Measurements from ENCODE around the gene HLCS. TPM values are rescaled to one million over a fixed set of nuclear protein-coding genes. Genes with fewer than 3 reads are reported as not detected.
A peak's percentile ranks its signal among the peaks of the same experiment; 100 is the strongest.

HLCS gene
- polyA plus RNA-seq, 4 donors, result 2.7 to 13.7 (median 4.9) TPM

- FAIRE-seq, result no peak
- Histone ChIP-seq H3K27me3 (ENCODE audit: control insufficient read depth in 3 of 3, insufficient read depth in 3 of 3, low read length in 3 of 3) (no peaks in the 10 kb centered on the region), H3K4me1 (ENCODE audit: control insufficient read depth in 3 of 3, insufficient read depth in 2 of 3, low read depth in 1 of 3, low read length in 2 of 3) (no peaks in the 10 kb centered on the region), H3K36me3 (ENCODE audit: control insufficient read depth in 3 of 3, insufficient read depth in 2 of 3, low read depth in 1 of 3, low read length in 3 of 3) (peaks cover 0 to 20% (median 0%) of the 10 kb centered on the region in 3 donors), H3K9me3 (ENCODE audit: control insufficient read depth in 2 of 2, insufficient read depth in 1 of 2, low read depth in 1 of 2, low read length in 1 of 2) (no peaks in the 10 kb centered on the region), H3K27ac (ENCODE audit: low read depth in 1 of 3, low read length in 2 of 3) (no peak overlapping the region), H3K4me3 (ENCODE audit: low read depth in 1 of 3, low read length in 3 of 3) (no peak overlapping the region)
- DNase-seq, result no peak
- WGBS, 3 donors, result 76 to 87% (median 84%) methylated on average over 7 of the region's 7 CpGs
These were observed 209.9 kb downstream of the HLCS start for GRCh38 chr21:36756527-36756926.

DNA sequence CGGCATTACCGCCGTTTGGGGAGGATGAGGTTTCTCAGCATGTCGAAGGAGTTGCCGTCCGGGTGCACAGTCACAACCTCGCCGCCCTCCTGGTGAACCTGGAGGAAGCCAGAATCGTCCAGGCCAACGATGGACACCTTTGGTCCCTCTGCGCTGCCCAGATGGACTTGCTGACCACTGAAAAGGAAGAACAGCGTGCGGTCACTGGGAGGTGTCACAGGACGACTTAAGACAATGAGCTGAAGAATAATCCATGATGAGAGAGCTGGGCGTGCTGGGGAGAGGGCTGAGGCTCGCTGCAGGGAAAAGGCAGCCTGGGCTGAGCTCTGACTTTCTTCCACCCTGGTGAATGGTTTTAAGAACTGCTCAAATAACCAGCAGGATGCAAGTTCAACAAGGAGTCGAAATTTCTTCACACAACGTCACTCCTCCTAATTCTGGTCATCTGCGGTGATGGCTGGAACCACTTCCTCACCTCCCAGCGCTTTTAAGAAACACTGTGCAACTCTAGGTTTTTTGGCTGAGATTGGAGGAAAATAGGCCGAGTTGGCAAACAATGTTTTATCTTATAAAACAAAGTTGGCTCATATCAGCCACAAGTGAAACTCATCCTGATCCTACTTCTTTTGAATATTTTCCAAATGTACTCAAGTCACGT is 212.1 kb downstream of the HLCS start:
- FAIRE-seq, result no peak
- DNase-seq, result no peak

DNA sequence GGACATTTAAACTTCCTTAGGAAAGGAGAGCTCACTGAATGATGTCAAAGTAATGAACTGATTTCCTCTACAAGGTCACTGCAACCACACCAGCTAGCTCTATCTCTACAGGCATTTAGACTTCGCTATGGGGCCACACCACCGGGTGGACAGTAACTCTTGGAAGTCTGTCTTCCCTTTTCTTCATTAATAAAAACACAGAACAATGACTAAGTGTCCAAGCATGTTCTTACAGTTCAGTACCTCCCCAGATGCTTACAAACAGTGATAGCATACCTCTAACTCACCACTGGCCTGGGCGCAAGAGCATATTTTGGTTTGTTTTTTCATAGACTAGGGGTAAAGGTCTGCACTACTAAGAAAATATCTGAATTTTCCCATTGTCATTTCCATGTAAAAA is 212.9 kb downstream of the HLCS start:
- FAIRE-seq (no peak), DNase-seq (no peak)
- WGBS, 3 donors, result 88 to 94% (median 92%) methylated on average over 3 of the region's 3 CpGs
- no peak overlapping the region for H3K27ac ChIP-seq (ENCODE audit: low read depth in 1 of 3, low read length in 2 of 3)
- peaks cover 0 to 6% (median 0%) of the 10 kb centered on the region in 3 donors for H3K27me3 ChIP-seq (ENCODE audit: control insufficient read depth in 3 of 3, insufficient read depth in 3 of 3, low read length in 3 of 3)
- H3K9me3 ChIP-seq (ENCODE audit: control insufficient read depth in 2 of 2, insufficient read depth in 1 of 2, low read depth in 1 of 2, low read length in 1 of 2), result no peaks in the 10 kb centered on the region
- H3K4me3 ChIP-seq (ENCODE audit: low read depth in 1 of 3, low read length in 3 of 3), result no peak overlapping the region
- peaks cover 0 to 14% (median 0%) of the 10 kb centered on the region in 3 donors for H3K36me3 ChIP-seq (ENCODE audit: control insufficient read depth in 3 of 3, insufficient read depth in 2 of 3, low read depth in 1 of 3, low read length in 3 of 3)
- H3K4me1 ChIP-seq (ENCODE audit: control insufficient read depth in 3 of 3, insufficient read depth in 2 of 3, low read depth in 1 of 3, low read length in 2 of 3), result no peaks in the 10 kb centered on the region

More for the DNA sequence above, 212.1 kb downstream of the HLCS start:
- Histone ChIP-seq H3K4me1 (ENCODE audit: control insufficient read depth in 3 of 3, insufficient read depth in 2 of 3, low read depth in 1 of 3, low read length in 2 of 3) (no peaks in the 10 kb centered on the region), H3K4me3 (ENCODE audit: low read depth in 1 of 3, low read length in 3 of 3) (no peak overlapping the region), H3K36me3 (ENCODE audit: control insufficient read depth in 3 of 3, insufficient read depth in 2 of 3, low read depth in 1 of 3, low read length in 3 of 3) (peaks cover 0 to 20% (median 0%) of the 10 kb centered on the region in 3 donors), H3K27me3 (ENCODE audit: control insufficient read depth in 3 of 3, insufficient read depth in 3 of 3, low read length in 3 of 3) (no peaks in the 10 kb centered on the region), H3K9me3 (ENCODE audit: control insufficient read depth in 2 of 2, insufficient read depth in 1 of 2, low read depth in 1 of 2, low read length in 1 of 2) (no peaks in the 10 kb centered on the region), H3K27ac (ENCODE audit: low read depth in 1 of 3, low read length in 2 of 3) (no peak overlapping the region)
- 91 to 95% (median 94%) methylated on average over 22 of the region's 22 CpGs for WGBS, 3 donors

DNA sequence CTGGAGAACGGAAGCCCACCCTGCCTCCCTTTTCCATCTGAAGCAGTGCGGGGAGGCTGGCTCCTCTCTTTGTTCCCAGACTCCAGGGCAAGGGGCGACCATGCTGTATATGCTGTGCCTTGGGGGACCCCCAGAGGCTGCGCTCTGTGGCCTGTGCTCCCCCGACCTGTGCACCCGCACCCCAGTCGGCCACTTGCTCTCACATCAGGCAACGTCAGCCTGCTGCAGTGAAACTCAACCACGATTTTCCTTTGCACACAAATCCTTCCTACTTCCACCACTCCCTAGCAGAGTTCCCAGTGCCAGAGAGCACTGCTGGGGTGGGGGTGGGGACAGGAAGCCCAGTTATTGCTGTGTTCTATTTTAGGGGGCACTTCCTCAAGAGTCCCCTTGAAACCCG is 215.1 kb downstream of the HLCS start:
- Histone ChIP-seq H3K27me3 (ENCODE audit: control insufficient read depth in 3 of 3, insufficient read depth in 3 of 3, low read length in 3 of 3) (peaks cover 2 to 19% (median 3%) of the 10 kb centered on the region in 3 donors), H3K9me3 (ENCODE audit: control insufficient read depth in 2 of 2, insufficient read depth in 1 of 2, low read depth in 1 of 2, low read length in 1 of 2) (no peaks in the 10 kb centered on the region), H3K4me1 (ENCODE audit: control insufficient read depth in 3 of 3, insufficient read depth in 2 of 3, low read depth in 1 of 3, low read length in 2 of 3) (peaks cover 0 to 4% (median 2%) of the 10 kb centered on the region in 3 donors), H3K36me3 (ENCODE audit: control insufficient read depth in 3 of 3, insufficient read depth in 2 of 3, low read depth in 1 of 3, low read length in 3 of 3) (peaks cover 0 to 11% (median 0%) of the 10 kb centered on the region in 3 donors), H3K27ac (ENCODE audit: low read depth in 1 of 3, low read length in 2 of 3) (no peak overlapping the region), H3K4me3 (ENCODE audit: low read depth in 1 of 3, low read length in 3 of 3) (no peak overlapping the region)
- DNase-seq, result no peak
- no peak for FAIRE-seq
- WGBS, 3 donors, result 74 to 87% (median 86%) methylated on average over 10 of the region's 10 CpGs

GRCh38 chr21:36750576-36750959 is 215.9 kb downstream of the HLCS start:
- Histone ChIP-seq H3K27me3 (ENCODE audit: control insufficient read depth in 3 of 3, insufficient read depth in 3 of 3, low read length in 3 of 3) (peaks cover 2 to 20% (median 3%) of the 10 kb centered on the region in 3 donors), H3K27ac (ENCODE audit: low read depth in 1 of 3, low read length in 2 of 3) (no peak overlapping the region), H3K9me3 (ENCODE audit: control insufficient read depth in 2 of 2, insufficient read depth in 1 of 2, low read depth in 1 of 2, low read length in 1 of 2) (no peaks in the 10 kb centered on the region), H3K36me3 (ENCODE audit: control insufficient read depth in 3 of 3, insufficient read depth in 2 of 3, low read depth in 1 of 3, low read length in 3 of 3) (peaks cover 0 to 9% (median 0%) of the 10 kb centered on the region in 3 donors), H3K4me1 (ENCODE audit: control insufficient read depth in 3 of 3, insufficient read depth in 2 of 3, low read depth in 1 of 3, low read length in 2 of 3) (peaks cover 0 to 4% (median 2%) of the 10 kb centered on the region in 3 donors), H3K4me3 (ENCODE audit: low read depth in 1 of 3, low read length in 3 of 3) (no peak overlapping the region)
- WGBS, 3 donors, result 95 to 99% (median 97%) methylated on average over 2 of the region's 2 CpGs
- FAIRE-seq, result no peak
- DNase-seq, result no peak

DNA sequence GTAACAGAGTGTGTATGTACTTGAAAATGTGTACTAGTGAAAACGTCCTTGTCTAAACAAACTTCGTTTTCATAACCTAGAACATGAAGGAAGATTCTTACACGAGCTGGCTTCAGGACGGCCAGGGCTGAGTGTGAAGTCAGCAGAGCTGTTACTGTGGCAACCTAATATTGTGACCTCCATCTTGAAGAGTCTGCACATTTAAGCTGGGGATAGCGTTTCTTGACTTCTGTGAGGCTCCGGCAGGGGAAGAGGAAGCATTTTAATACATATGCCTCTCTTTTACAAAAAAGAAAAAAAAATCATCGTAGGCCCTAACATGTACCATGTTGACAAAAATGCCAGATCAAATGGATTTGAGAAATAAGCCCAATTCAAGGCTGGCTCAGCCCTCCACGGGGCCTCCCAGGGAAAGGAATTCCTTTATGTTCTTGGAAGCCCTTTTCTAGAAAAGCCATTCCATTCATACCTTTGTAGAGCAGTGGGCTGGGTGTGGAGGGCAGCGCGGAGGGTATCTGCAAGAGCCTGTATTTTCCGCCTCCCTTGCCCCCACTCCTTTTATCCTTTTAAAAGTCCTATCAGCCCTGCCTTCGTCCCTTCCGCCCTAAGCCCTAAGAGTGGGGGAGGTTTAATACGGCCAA is 216.4 kb downstream of the HLCS start:
- H3K9me3 ChIP-seq (ENCODE audit: control insufficient read depth in 2 of 2, insufficient read depth in 1 of 2, low read depth in 1 of 2, low read length in 1 of 2), result no peaks in the 10 kb centered on the region
- peaks cover 0 to 4% (median 2%) of the 10 kb centered on the region in 3 donors for H3K4me1 ChIP-seq (ENCODE audit: control insufficient read depth in 3 of 3, insufficient read depth in 2 of 3, low read depth in 1 of 3, low read length in 2 of 3)
- FAIRE-seq (no peak), DNase-seq (peak in 1 of 2 donors; percentile 36)
- whole genome bisulfite sequencing, 3 donors, result 77 to 91% (median 90%) methylated on average over 14 of the region's 14 CpGs
- peaks cover 0 to 8% (median 0%) of the 10 kb centered on the region in 3 donors for H3K36me3 ChIP-seq (ENCODE audit: control insufficient read depth in 3 of 3, insufficient read depth in 2 of 3, low read depth in 1 of 3, low read length in 3 of 3)
- no peak overlapping the region for H3K27ac ChIP-seq (ENCODE audit: low read depth in 1 of 3, low read length in 2 of 3)
- H3K4me3 ChIP-seq (ENCODE audit: low read depth in 1 of 3, low read length in 3 of 3), result no peak overlapping the region
- H3K27me3 ChIP-seq (ENCODE audit: control insufficient read depth in 3 of 3, insufficient read depth in 3 of 3, low read length in 3 of 3), result peaks cover 2 to 25% (median 3%) of the 10 kb centered on the region in 3 donors

GRCh38 chr21:36747815-36748383 is 218.6 kb downstream of the HLCS start:
- H3K36me3 ChIP-seq (ENCODE audit: control insufficient read depth in 3 of 3, insufficient read depth in 2 of 3, low read depth in 1 of 3, low read length in 3 of 3), result peaks cover 0 to 2% (median 0%) of the 10 kb centered on the region in 3 donors
- peaks cover 3 to 29% (median 4%) of the 10 kb centered on the region in 3 donors for H3K27me3 ChIP-seq (ENCODE audit: control insufficient read depth in 3 of 3, insufficient read depth in 3 of 3, low read length in 3 of 3)
- 3 to 5% (median 4%) methylated on average over 46 to 80 of the region's 80 CpGs for WGBS, 3 donors
- H3K27ac ChIP-seq (ENCODE audit: low read depth in 1 of 3, low read length in 2 of 3), result no peak overlapping the region
- DNase-seq (peak; percentile 25 to 79), FAIRE-seq (no peak)
- no peaks in the 10 kb centered on the region for H3K9me3 ChIP-seq (ENCODE audit: control insufficient read depth in 2 of 2, insufficient read depth in 1 of 2, low read depth in 1 of 2, low read length in 1 of 2)
- peak overlapping the region; percentile 1 to 59 (median 2) for H3K4me3 ChIP-seq (ENCODE audit: low read depth in 1 of 3, low read length in 3 of 3)
- peaks cover 0 to 4% (median 2%) of the 10 kb centered on the region in 3 donors for H3K4me1 ChIP-seq (ENCODE audit: control insufficient read depth in 3 of 3, insufficient read depth in 2 of 3, low read depth in 1 of 3, low read length in 2 of 3)

GRCh38 chr21:36747041-36747814 is 219.2 kb downstream of the HLCS start:
- 1 to 8% (median 7%) methylated on average over 36 to 62 of the region's 62 CpGs for WGBS, 3 donors
- Histone ChIP-seq H3K36me3 (ENCODE audit: control insufficient read depth in 3 of 3, insufficient read depth in 2 of 3, low read depth in 1 of 3, low read length in 3 of 3) (peaks cover 0 to 2% (median 0%) of the 10 kb centered on the region in 3 donors), H3K27me3 (ENCODE audit: control insufficient read depth in 3 of 3, insufficient read depth in 3 of 3, low read length in 3 of 3) (peaks cover 3 to 29% (median 4%) of the 10 kb centered on the region in 3 donors), H3K4me3 (ENCODE audit: low read depth in 1 of 3, low read length in 3 of 3) (peak overlapping the region in 2 of 3 donors; percentile 2 to 59), H3K4me1 (ENCODE audit: control insufficient read depth in 3 of 3, insufficient read depth in 2 of 3, low read depth in 1 of 3, low read length in 2 of 3) (peaks cover 0 to 4% (median 2%) of the 10 kb centered on the region in 3 donors), H3K27ac (ENCODE audit: low read depth in 1 of 3, low read length in 2 of 3) (no peak overlapping the region), H3K9me3 (ENCODE audit: control insufficient read depth in 2 of 2, insufficient read depth in 1 of 2, low read depth in 1 of 2, low read length in 1 of 2) (no peaks in the 10 kb centered on the region)
- DNase-seq, result peak in 1 of 2 donors; percentile 24
- no peak for FAIRE-seq
